SU-DHL-6 (cell line): ENCODE data around the gene EML6.

Experiments
- EZH2phosphoT487 ChIP-seq: fragments of 200-600 bp; sonication (generic), shearing (Covaris generic); conservative IDR thresholded peaks from 2 replicates; pipeline ENCODE4 v1.6.1; 2018; ENCODE audit warnings: mild to moderate bottlenecking, antibody characterized with exemption, low read length, moderate library complexity, mixed read lengths
- TF ChIP-seq, protein P1 (sequence below): fragments of 200-600 bp; sonication (generic); IDR thresholded peaks from one replicate; pipeline ENCODE4 v1.5.1; 2017; ENCODE audit warnings: antibody characterized with exemption, mild to moderate bottlenecking, low read length, moderate library complexity; ENCODE audit not compliant: insufficient read depth, poor library complexity, severe bottlenecking

- TF ChIP-seq, protein P1, sequence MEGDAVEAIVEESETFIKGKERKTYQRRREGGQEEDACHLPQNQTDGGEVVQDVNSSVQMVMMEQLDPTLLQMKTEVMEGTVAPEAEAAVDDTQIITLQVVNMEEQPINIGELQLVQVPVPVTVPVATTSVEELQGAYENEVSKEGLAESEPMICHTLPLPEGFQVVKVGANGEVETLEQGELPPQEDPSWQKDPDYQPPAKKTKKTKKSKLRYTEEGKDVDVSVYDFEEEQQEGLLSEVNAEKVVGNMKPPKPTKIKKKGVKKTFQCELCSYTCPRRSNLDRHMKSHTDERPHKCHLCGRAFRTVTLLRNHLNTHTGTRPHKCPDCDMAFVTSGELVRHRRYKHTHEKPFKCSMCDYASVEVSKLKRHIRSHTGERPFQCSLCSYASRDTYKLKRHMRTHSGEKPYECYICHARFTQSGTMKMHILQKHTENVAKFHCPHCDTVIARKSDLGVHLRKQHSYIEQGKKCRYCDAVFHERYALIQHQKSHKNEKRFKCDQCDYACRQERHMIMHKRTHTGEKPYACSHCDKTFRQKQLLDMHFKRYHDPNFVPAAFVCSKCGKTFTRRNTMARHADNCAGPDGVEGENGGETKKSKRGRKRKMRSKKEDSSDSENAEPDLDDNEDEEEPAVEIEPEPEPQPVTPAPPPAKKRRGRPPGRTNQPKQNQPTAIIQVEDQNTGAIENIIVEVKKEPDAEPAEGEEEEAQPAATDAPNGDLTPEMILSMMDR = no peak
- TF ChIP-seq EZH2phosphoT487 = no peak
Measured at GRCh38 chr2:55003706-55004639, 280.5 kb downstream of the EML6 start.
